Measurements from ENCODE around the gene ETS1.

Gene ETS1

DNA sequence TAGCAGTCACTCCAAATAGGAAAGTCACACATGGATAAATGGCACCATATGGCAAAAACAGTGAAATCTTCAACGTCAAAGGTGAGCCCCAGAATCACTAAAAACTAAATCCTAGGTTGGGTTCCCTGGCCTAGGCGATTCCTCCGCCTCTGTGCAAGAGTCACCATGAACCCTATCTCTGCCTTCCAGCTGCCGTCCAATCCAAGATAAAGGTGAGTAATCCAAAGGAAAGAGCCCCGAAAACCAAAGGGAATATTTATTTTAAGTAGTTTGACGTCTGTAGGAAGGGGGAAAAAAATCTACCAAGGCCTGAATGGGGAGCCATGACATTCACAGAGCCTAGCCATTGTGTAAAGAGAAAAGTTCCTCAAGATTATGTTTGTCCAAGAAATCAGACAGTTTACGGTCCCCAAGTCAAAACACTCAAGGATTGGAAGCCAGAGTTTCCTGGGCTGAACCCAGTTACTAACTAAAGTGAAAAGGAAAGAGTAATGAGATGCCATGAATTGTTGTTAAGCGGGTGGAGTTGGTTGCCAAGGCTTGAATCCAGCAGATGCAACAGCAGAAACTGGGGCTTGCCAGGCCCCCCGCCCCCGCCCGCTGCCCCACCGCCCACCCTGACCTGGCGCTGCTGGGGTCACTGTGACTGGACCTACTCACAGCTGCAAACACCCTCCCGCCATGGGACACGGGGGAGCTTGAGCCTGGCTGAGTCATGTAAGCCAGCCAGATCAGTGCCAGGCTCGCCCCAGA, 39.7 kb upstream of the ETS1 start:
- H3K4me3 ChIP-seq (ENCODE audit: low read depth, low read length): no peak overlapping the region
- H3K27me3 ChIP-seq (ENCODE audit: insufficient read depth, low read length): no peaks in the 10 kb centered on the region
- peaks cover 14% of the 10 kb centered on the region for H3K4me1 ChIP-seq (ENCODE audit: control insufficient read depth, insufficient read depth, low read length, unreplicated experiment)
- H3K36me3 ChIP-seq (ENCODE audit: insufficient read depth, low read length): no peaks in the 10 kb centered on the region
- H3K27ac ChIP-seq (ENCODE audit: low read depth, low read length): no peak overlapping the region
- H3K79me2 ChIP-seq (ENCODE audit: control insufficient read depth, insufficient read depth, low read length, unreplicated experiment): no peaks in the 10 kb centered on the region
- H2AFZ ChIP-seq (ENCODE audit: low read length, unreplicated experiment): no peak overlapping the region

GRCh38 chr11:128625746-128626145, 38.4 kb upstream of the ETS1 start:
- H3K4me1 ChIP-seq (ENCODE audit: control insufficient read depth, insufficient read depth, low read length, unreplicated experiment): peaks cover 24% of the 10 kb centered on the region
- H3K27ac ChIP-seq (ENCODE audit: low read depth, low read length): no peak overlapping the region
- no peaks in the 10 kb centered on the region for H3K36me3 ChIP-seq (ENCODE audit: insufficient read depth, low read length)
- H3K79me2 ChIP-seq (ENCODE audit: control insufficient read depth, insufficient read depth, low read length, unreplicated experiment): no peaks in the 10 kb centered on the region
- no peaks in the 10 kb centered on the region for H3K27me3 ChIP-seq (ENCODE audit: insufficient read depth, low read length)
- H3K4me3 ChIP-seq (ENCODE audit: low read depth, low read length): no peak overlapping the region
- H2AFZ ChIP-seq (ENCODE audit: low read length, unreplicated experiment): no peak overlapping the region

GRCh38 chr11:128625326-128625725, 38.0 kb upstream of the ETS1 start:
- Histone ChIP-seq H3K4me1 (ENCODE audit: control insufficient read depth, insufficient read depth, low read length, unreplicated experiment) (peaks cover 24% of the 10 kb centered on the region), H2AFZ (ENCODE audit: low read length, unreplicated experiment) (no peak overlapping the region), H3K27me3 (ENCODE audit: insufficient read depth, low read length) (no peaks in the 10 kb centered on the region), H3K27ac (ENCODE audit: low read depth, low read length) (no peak overlapping the region), H3K4me3 (ENCODE audit: low read depth, low read length) (no peak overlapping the region), H3K36me3 (ENCODE audit: insufficient read depth, low read length) (no peaks in the 10 kb centered on the region), H3K79me2 (ENCODE audit: control insufficient read depth, insufficient read depth, low read length, unreplicated experiment) (no peaks in the 10 kb centered on the region)

- H3K36me3 ChIP-seq (ENCODE audit: insufficient read depth, low read length): no peaks in the 10 kb centered on the region
- no peak overlapping the region for H2AFZ ChIP-seq (ENCODE audit: low read length, unreplicated experiment)
- H3K27ac ChIP-seq (ENCODE audit: low read depth, low read length): no peak overlapping the region
- no peaks in the 10 kb centered on the region for H3K27me3 ChIP-seq (ENCODE audit: insufficient read depth, low read length)
- H3K4me1 ChIP-seq (ENCODE audit: control insufficient read depth, insufficient read depth, low read length, unreplicated experiment): peaks cover 17% of the 10 kb centered on the region
- H3K4me3 ChIP-seq (ENCODE audit: low read depth, low read length): no peak overlapping the region
- no peaks in the 10 kb centered on the region for H3K79me2 ChIP-seq (ENCODE audit: control insufficient read depth, insufficient read depth, low read length, unreplicated experiment)
Measured at GRCh38 chr11:128624269-128625175, 37.2 kb upstream of the ETS1 start.

GRCh38 chr11:128623091-128623490, 35.7 kb upstream of the ETS1 start:
- no peaks in the 10 kb centered on the region for H3K79me2 ChIP-seq (ENCODE audit: control insufficient read depth, insufficient read depth, low read length, unreplicated experiment)
- peaks cover 16% of the 10 kb centered on the region for H3K4me1 ChIP-seq (ENCODE audit: control insufficient read depth, insufficient read depth, low read length, unreplicated experiment)
- H3K27me3 ChIP-seq (ENCODE audit: insufficient read depth, low read length): no peaks in the 10 kb centered on the region
- no peak overlapping the region for H3K4me3 ChIP-seq (ENCODE audit: low read depth, low read length)
- H2AFZ ChIP-seq (ENCODE audit: low read length, unreplicated experiment): no peak overlapping the region
- no peak overlapping the region for H3K27ac ChIP-seq (ENCODE audit: low read depth, low read length)
- no peaks in the 10 kb centered on the region for H3K36me3 ChIP-seq (ENCODE audit: insufficient read depth, low read length)

- H3K27ac ChIP-seq (ENCODE audit: low read depth, low read length): peak overlapping the region; percentile 65; the same call in 1 of the 2 replicates
Measured at GRCh38 chr11:128621601-128622501, 34.5 kb upstream of the ETS1 start.

DNA sequence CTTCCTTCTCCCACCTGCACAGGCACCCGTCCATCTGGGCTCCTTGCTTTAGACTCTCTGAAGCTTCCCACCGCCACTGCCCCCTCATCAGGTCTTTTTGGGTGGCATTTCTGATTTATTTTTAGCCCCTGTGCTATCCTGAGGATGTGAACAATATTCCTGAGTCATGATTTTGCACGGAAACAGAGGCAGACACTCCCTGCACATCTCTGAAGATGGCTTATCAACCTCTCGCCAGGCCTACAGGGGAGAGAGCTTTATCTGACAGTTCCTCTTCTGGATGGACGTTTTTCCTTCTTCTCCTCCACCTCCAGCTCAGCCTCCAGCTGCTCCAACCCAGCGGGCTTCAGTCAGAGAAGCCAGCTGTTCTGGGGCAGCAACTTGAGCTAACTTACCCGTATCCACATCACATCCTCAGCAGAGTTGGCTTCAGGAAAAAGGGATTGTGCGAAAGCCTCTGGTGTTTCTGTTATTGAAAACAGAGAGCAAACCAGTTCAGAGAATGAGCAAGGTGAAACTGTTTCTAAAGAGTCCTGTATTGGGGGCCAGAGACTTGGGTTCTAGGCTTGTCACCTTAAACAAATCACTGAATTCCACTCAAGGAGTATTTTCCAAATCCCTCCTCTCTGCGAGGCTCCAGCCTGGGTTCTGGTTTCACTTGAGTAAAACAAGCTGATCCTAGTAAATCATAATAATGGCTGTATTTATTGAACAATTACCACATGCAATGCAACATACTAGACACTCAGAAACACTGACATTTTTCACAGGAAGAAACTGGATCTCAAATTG, 33.1 kb upstream of the ETS1 start:
- Histone ChIP-seq H3K27me3 (ENCODE audit: insufficient read depth, low read length) (no peaks in the 10 kb centered on the region), H2AFZ (ENCODE audit: low read length, unreplicated experiment) (no peak overlapping the region), H3K36me3 (ENCODE audit: insufficient read depth, low read length) (no peaks in the 10 kb centered on the region), H3K27ac (ENCODE audit: low read depth, low read length) (peak overlapping the region; percentile 63; the same call in 1 of the 2 replicates), H3K4me1 (ENCODE audit: control insufficient read depth, insufficient read depth, low read length, unreplicated experiment) (peaks cover 16% of the 10 kb centered on the region), H3K79me2 (ENCODE audit: control insufficient read depth, insufficient read depth, low read length, unreplicated experiment) (no peaks in the 10 kb centered on the region), H3K4me3 (ENCODE audit: low read depth, low read length) (no peak overlapping the region)

More at GRCh38 chr11:128621601-128622501, 34.5 kb upstream of the ETS1 start:
- H3K36me3 ChIP-seq (ENCODE audit: insufficient read depth, low read length): no peaks in the 10 kb centered on the region
- H3K4me1 ChIP-seq (ENCODE audit: control insufficient read depth, insufficient read depth, low read length, unreplicated experiment): peaks cover 16% of the 10 kb centered on the region
- peak overlapping the region; percentile 42 for H3K4me3 ChIP-seq (ENCODE audit: low read depth, low read length)
- no peaks in the 10 kb centered on the region for H3K27me3 ChIP-seq (ENCODE audit: insufficient read depth, low read length)
- no peak overlapping the region for H2AFZ ChIP-seq (ENCODE audit: low read length, unreplicated experiment)
- H3K79me2 ChIP-seq (ENCODE audit: control insufficient read depth, insufficient read depth, low read length, unreplicated experiment): no peaks in the 10 kb centered on the region

GRCh38 chr11:128619540-128620308, 32.4 kb upstream of the ETS1 start:
- H3K4me1 ChIP-seq (ENCODE audit: control insufficient read depth, insufficient read depth, low read length, unreplicated experiment): peaks cover 16% of the 10 kb centered on the region
- no peak overlapping the region for H3K4me3 ChIP-seq (ENCODE audit: low read depth, low read length)
- H3K27ac ChIP-seq (ENCODE audit: low read depth, low read length): no peak overlapping the region
- H3K79me2 ChIP-seq (ENCODE audit: control insufficient read depth, insufficient read depth, low read length, unreplicated experiment): no peaks in the 10 kb centered on the region
- H3K36me3 ChIP-seq (ENCODE audit: insufficient read depth, low read length): no peaks in the 10 kb centered on the region
- H2AFZ ChIP-seq (ENCODE audit: low read length, unreplicated experiment): no peak overlapping the region
- H3K27me3 ChIP-seq (ENCODE audit: insufficient read depth, low read length): 0 out of 2 replicates have a peak, but pooled peaks cover 1% of the 10 kb centered on the region

DNA sequence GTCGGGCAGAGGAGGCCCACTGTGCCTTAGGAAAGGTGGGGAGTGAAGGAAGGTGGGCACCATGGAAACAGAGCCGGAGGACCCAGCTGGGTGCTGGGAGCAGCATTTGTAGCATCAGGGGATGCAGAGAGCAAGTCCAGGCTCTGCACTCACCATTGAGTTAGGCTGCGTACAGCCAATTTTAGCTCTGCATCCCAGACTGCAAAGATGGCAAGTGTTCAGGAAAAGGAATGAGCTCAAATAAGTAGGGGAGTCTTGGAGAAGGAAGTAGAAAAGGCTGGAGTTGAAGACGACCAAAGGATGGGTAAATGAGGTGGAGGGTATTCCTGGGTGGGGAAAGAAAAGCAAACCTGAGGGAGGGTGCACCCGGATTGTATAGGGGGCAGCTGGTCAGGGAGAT, 31.6 kb upstream of the ETS1 start:
- Histone ChIP-seq H3K36me3 (ENCODE audit: insufficient read depth, low read length) (no peaks in the 10 kb centered on the region), H3K4me1 (ENCODE audit: control insufficient read depth, insufficient read depth, low read length, unreplicated experiment) (peaks cover 16% of the 10 kb centered on the region), H3K27ac (ENCODE audit: low read depth, low read length) (no peak overlapping the region), H3K79me2 (ENCODE audit: control insufficient read depth, insufficient read depth, low read length, unreplicated experiment) (no peaks in the 10 kb centered on the region), H3K4me3 (ENCODE audit: low read depth, low read length) (no peak overlapping the region), H3K27me3 (ENCODE audit: insufficient read depth, low read length) (0 out of 2 replicates have a peak, but pooled peaks cover 4% of the 10 kb centered on the region), H2AFZ (ENCODE audit: low read length, unreplicated experiment) (no peak overlapping the region)

Measured in ACC112 (cell line).